ENCODE results near the gene SUMF1.

DNA sequence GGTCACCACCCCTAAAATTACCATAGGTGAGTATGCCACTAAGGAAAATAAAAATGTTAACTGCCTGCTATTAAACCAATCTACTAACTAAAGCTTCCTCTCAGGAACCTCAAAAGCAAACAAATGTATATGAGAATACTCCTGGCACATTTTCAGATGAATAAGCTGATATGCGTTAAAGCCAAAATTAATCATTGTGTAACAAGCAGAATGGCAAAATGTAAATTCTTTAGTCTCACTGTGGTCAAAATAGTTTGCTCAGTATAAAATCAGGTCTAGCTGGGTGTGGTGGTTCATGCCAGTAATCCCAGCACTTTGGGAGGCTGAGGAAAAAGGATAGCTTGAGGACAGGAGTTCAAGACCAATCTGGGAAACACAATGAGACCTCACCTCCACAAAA is 53.6 kb downstream of the SUMF1 start:
- TF ChIP-seq, protein P1, sequence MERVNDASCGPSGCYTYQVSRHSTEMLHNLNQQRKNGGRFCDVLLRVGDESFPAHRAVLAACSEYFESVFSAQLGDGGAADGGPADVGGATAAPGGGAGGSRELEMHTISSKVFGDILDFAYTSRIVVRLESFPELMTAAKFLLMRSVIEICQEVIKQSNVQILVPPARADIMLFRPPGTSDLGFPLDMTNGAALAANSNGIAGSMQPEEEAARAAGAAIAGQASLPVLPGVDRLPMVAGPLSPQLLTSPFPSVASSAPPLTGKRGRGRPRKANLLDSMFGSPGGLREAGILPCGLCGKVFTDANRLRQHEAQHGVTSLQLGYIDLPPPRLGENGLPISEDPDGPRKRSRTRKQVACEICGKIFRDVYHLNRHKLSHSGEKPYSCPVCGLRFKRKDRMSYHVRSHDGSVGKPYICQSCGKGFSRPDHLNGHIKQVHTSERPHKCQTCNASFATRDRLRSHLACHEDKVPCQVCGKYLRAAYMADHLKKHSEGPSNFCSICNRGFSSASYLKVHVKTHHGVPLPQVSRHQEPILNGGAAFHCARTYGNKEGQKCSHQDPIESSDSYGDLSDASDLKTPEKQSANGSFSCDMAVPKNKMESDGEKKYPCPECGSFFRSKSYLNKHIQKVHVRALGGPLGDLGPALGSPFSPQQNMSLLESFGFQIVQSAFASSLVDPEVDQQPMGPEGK (CRISPR knock-in tag; IDR thresholded peaks at IDR 0.05; ENCODE audit: borderline replicate concordance): no peak
- no peak for TF ChIP-seq ISL1 (CRISPR knock-in tag; IDR thresholded peaks at IDR 0.05)
- TF ChIP-seq, protein P2, sequence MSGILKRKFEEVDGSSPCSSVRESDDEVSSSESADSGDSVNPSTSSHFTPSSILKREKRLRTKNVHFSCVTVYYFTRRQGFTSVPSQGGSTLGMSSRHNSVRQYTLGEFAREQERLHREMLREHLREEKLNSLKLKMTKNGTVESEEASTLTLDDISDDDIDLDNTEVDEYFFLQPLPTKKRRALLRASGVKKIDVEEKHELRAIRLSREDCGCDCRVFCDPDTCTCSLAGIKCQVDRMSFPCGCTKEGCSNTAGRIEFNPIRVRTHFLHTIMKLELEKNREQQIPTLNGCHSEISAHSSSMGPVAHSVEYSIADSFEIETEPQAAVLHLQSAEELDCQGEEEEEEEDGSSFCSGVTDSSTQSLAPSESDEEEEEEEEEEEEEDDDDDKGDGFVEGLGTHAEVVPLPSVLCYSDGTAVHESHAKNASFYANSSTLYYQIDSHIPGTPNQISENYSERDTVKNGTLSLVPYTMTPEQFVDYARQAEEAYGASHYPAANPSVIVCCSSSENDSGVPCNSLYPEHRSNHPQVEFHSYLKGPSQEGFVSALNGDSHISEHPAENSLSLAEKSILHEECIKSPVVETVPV (CRISPR knock-in tag; IDR thresholded peaks at IDR 0.05): no peak
- TF ChIP-seq RARB (CRISPR knock-in tag; IDR thresholded peaks at IDR 0.05): no peak
- TF ChIP-seq TOX (CRISPR knock-in tag; IDR thresholded peaks at IDR 0.05; ENCODE audit: borderline replicate concordance): no peak
- no peak for TF ChIP-seq ARNTL (CRISPR knock-in tag; IDR thresholded peaks at IDR 0.05; ENCODE audit: borderline replicate concordance, low read depth)
- TF ChIP-seq ZNF8 (CRISPR knock-in tag; IDR thresholded peaks at IDR 0.05): no peak
- no peak for TF ChIP-seq ZFP30 (CRISPR knock-in tag; IDR thresholded peaks at IDR 0.05)
- no peak for TF ChIP-seq PPARA (CRISPR knock-in tag; IDR thresholded peaks at IDR 0.05; ENCODE audit: borderline replicate concordance)
- TF ChIP-seq, protein P3, sequence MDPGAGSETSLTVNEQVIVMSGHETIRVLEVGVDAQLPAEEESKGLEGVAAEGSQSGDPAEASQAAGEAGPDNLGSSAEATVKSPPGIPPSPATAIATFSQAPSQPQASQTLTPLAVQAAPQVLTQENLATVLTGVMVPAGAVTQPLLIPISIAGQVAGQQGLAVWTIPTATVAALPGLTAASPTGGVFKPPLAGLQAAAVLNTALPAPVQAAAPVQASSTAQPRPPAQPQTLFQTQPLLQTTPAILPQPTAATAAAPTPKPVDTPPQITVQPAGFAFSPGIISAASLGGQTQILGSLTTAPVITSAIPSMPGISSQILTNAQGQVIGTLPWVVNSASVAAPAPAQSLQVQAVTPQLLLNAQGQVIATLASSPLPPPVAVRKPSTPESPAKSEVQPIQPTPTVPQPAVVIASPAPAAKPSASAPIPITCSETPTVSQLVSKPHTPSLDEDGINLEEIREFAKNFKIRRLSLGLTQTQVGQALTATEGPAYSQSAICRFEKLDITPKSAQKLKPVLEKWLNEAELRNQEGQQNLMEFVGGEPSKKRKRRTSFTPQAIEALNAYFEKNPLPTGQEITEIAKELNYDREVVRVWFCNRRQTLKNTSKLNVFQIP (CRISPR knock-in tag; IDR thresholded peaks at IDR 0.05; ENCODE audit: borderline replicate concordance, low read depth): no peak
- no peak for TF ChIP-seq ESRRG (CRISPR knock-in tag; IDR thresholded peaks at IDR 0.05)
